Activated B cell treated with CpG ODN at 0.5 μM for 24 hours (primary cell): ENCODE results near the gene TIMP2. TPM values are rescaled to one million over a fixed set of nuclear protein-coding genes. Genes with fewer than 3 reads are reported as not detected.

Experiments
- ATAC-seq: fragments of 200-7000 bp; cut with Tn5 transposase; one replicate; pipeline ENCODE4 v1.10.0; 2021; ENCODE audit warnings: low read depth, mild to moderate bottlenecking, moderate library complexity
- CTCF ChIA-PET: fragments of 350-600 bp; sonication (Branson Sonifier 250); formaldehyde crosslinking; loops from one replicate; lab custom pipeline; 2021; ENCODE audit warnings: antibody characterized with exemption; lab: Charles Lee
- POLR2A ChIA-PET: fragments of 350-600 bp; sonication (Branson Sonifier 250); formaldehyde crosslinking; loops from one replicate; lab custom pipeline; 2021; ENCODE audit warnings: antibody characterized with exemption; lab: Charles Lee
- DNase-seq: peaks from one replicate; pipeline ENCODE4 v3.0.0; 2022
- H3K27ac Mint-ChIP-seq: one replicate; pipeline ENCODE4 v1.8.0; 2020; ENCODE audit warnings: mixed read lengths
- H3K27me3 Mint-ChIP-seq: one replicate; pipeline ENCODE4 v1.8.0; 2021; ENCODE audit warnings: mixed read lengths
- H3K36me3 Mint-ChIP-seq: one replicate; pipeline ENCODE4 v1.8.0; 2021; ENCODE audit warnings: low read depth, mixed read lengths
- H3K4me1 Mint-ChIP-seq: one replicate; pipeline ENCODE4 v1.8.0; 2021; ENCODE audit warnings: mixed read lengths
- H3K4me3 Mint-ChIP-seq: one replicate; pipeline ENCODE4 v1.8.0; 2020; ENCODE audit warnings: mild to moderate bottlenecking, mixed read lengths
- H3K9me3 Mint-ChIP-seq: one replicate; pipeline ENCODE4 v1.8.0; 2020; ENCODE audit warnings: mixed read lengths
- CTCF ChIP-seq: fragments of 200-600 bp; IDR thresholded peaks from one replicate; pipeline ENCODE4 v1.8.0; 2022; ENCODE audit warnings: antibody characterized with exemption, mild to moderate bottlenecking
- intact Hi-C: fragments of 100-400 bp; cut with micrococcal nuclease; formaldehyde crosslinking; loops from one replicate; pipeline ENCODE4 v1.15.1; 2024
- total RNA-seq: library from RNA; stranded (reverse); gene quantifications from 2 replicates; pipeline ENCODE4 v1.2.3, GENCODE V29; 2022

Gene TIMP2
- total RNA-seq, 1 donor from 2014 or later, result 4.2 TPM

- H3K4me3 Mint-ChIP-seq, result no peak overlapping the region
- ATAC-seq (no peak), DNase-seq (no peak)
- peaks cover 13% of the 10 kb centered on the region for H3K9me3 Mint-ChIP-seq
- H3K27ac Mint-ChIP-seq, result no peak overlapping the region
- no peaks in the 10 kb centered on the region for H3K36me3 Mint-ChIP-seq
- ChIA-PET POLR2A (no interaction called here), CTCF (interaction anchor here (1.0 kb wide), 1 partner anchor 87 kb away, joined by 3 read pairs; no protein-coding TSS in a partner anchor)
- no peaks in the 10 kb centered on the region for H3K4me1 Mint-ChIP-seq
- intact Hi-C loops, result no loop called here
- no peak for TF ChIP-seq CTCF
- peaks cover 17% of the 10 kb centered on the region for H3K27me3 Mint-ChIP-seq
These were observed 27.5 kb upstream of the TIMP2 start for GRCh38 chr17:78952706-78953105.

- CTCF ChIA-PET, result no interaction called here
- Mint-ChIP-seq H3K9me3 (peaks cover 13% of the 10 kb centered on the region), H3K36me3 (no peaks in the 10 kb centered on the region), H3K27me3 (peaks cover 17% of the 10 kb centered on the region), H3K4me1 (no peaks in the 10 kb centered on the region), H3K27ac (no peak overlapping the region), H3K4me3 (no peak overlapping the region)
- DNase-seq (no peak), ATAC-seq (no peak)
- intact Hi-C loops, result no loop called here
- POLR2A ChIA-PET, result no interaction called here
- no peak for TF ChIP-seq CTCF
These were observed 26.9 kb upstream of the TIMP2 start for GRCh38 chr17:78951967-78952551.

- intact Hi-C loops, result no loop called here
- H3K27ac Mint-ChIP-seq, result no peak overlapping the region
- ChIA-PET CTCF (no interaction called here), POLR2A (no interaction called here)
- DNase-seq (no peak), ATAC-seq (no peak)
- H3K36me3 Mint-ChIP-seq, result no peaks in the 10 kb centered on the region
- H3K27me3 Mint-ChIP-seq, result peaks cover 17% of the 10 kb centered on the region
- no peak overlapping the region for H3K4me3 Mint-ChIP-seq
- TF ChIP-seq CTCF, result no peak
- peaks cover 13% of the 10 kb centered on the region for H3K9me3 Mint-ChIP-seq
- H3K4me1 Mint-ChIP-seq, result peaks cover 8% of the 10 kb centered on the region
These were observed 25.7 kb upstream of the TIMP2 start for GRCh38 chr17:78950870-78951269.

- peaks cover 17% of the 10 kb centered on the region for H3K27me3 Mint-ChIP-seq
- CTCF ChIA-PET, result no interaction called here
- no peak overlapping the region for H3K27ac Mint-ChIP-seq
- DNase-seq (no peak), ATAC-seq (no peak)
- TF ChIP-seq CTCF, result no peak
- no peaks in the 10 kb centered on the region for H3K36me3 Mint-ChIP-seq
- POLR2A ChIA-PET, result no interaction called here
- H3K9me3 Mint-ChIP-seq, result peaks cover 13% of the 10 kb centered on the region
- intact Hi-C loops, result no loop called here
- H3K4me3 Mint-ChIP-seq, result no peak overlapping the region
- H3K4me1 Mint-ChIP-seq, result peaks cover 11% of the 10 kb centered on the region
These were observed 22.3 kb upstream of the TIMP2 start for GRCh38 chr17:78947235-78948149.

- H3K9me3 Mint-ChIP-seq, result peaks cover 13% of the 10 kb centered on the region
- H3K27me3 Mint-ChIP-seq, result peaks cover 15% of the 10 kb centered on the region
- intact Hi-C loops, result no loop called here
- TF ChIP-seq CTCF, result no peak
- ChIA-PET POLR2A (no interaction called here), CTCF (no interaction called here)
- no peak overlapping the region for H3K27ac Mint-ChIP-seq
- no peak overlapping the region for H3K4me3 Mint-ChIP-seq
- ATAC-seq (peak; percentile 40), DNase-seq (no peak)
- H3K4me1 Mint-ChIP-seq, result peaks cover 11% of the 10 kb centered on the region
- no peaks in the 10 kb centered on the region for H3K36me3 Mint-ChIP-seq
These were observed 21.4 kb upstream of the TIMP2 start for GRCh38 chr17:78946631-78947030.
